ENCODE data around the gene GABRE. TPM values are rescaled to one million over a fixed set of nuclear protein-coding genes. Genes with fewer than 3 reads are reported as not detected.

The GABRE gene, protein sequence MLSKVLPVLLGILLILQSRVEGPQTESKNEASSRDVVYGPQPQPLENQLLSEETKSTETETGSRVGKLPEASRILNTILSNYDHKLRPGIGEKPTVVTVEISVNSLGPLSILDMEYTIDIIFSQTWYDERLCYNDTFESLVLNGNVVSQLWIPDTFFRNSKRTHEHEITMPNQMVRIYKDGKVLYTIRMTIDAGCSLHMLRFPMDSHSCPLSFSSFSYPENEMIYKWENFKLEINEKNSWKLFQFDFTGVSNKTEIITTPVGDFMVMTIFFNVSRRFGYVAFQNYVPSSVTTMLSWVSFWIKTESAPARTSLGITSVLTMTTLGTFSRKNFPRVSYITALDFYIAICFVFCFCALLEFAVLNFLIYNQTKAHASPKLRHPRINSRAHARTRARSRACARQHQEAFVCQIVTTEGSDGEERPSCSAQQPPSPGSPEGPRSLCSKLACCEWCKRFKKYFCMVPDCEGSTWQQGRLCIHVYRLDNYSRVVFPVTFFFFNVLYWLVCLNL
- 10 to 100 TPM; 31.4 to 81.0 (median 73.4) TPM for total RNA-seq

DNA sequence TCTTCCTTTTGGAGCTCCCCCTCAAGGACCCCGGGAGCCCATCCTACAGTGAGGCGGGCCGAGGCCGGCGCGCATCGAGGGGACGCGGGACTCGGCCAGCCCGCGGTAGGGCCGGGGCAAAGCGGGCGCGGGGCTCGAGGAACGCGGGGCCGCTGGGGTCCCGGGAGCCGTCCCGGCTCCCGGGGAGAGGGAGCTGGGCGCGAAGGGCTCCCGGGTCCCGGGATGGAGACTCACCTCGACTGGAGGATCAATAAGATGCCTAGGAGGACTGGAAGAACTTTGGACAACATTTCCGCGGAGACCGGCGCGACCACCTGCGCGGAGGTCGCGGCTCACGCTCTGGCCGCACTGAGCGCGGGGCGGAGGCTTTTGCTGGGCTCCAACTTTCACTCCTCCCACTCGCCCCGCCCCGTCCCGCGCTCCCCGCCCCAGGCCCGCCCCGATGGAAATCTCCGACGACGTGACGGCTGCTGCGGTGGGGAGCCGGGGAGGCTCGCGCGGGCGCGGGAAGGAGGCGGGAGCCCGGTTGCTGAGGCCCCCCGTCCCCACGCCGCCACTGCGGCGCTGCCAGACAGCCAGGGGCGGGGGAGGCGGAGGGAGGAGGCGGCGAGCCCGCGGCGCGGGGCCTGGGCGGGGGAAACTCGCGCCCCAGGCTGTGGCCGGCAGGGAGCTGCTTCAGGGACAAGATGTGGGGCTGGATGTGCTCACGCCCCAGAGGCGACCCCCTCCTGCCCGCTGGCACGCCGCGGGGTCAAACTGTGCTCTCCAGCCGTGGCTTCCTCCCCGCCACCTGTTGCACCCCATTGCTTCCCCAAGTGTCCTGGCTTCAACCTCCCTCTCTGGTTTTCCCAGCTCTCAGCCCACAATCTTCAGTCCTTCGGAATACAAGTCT is at the start of gene GABRE:
TSS of gene GABRE (minus strand) at position 341 of the 892 bp plus-strand sequence. CDS start at position 290, 51 bp downstream.
- Histone ChIP-seq H3K27ac (peak within 1 kb of the TSS; percentile 73 to 86 (median 80)), H3K4me3 (peak within 1 kb of the TSS; percentile 41 to 58 (median 55)), H3K27me3 (no peaks in the 10 kb centered on the region), H3K4me1 (no peaks in the 10 kb centered on the region), H3K36me3 (no peaks in the 10 kb centered on the region), H3K9me3 (no peaks in the 10 kb centered on the region)
- TF ChIP-seq, protein P1, sequence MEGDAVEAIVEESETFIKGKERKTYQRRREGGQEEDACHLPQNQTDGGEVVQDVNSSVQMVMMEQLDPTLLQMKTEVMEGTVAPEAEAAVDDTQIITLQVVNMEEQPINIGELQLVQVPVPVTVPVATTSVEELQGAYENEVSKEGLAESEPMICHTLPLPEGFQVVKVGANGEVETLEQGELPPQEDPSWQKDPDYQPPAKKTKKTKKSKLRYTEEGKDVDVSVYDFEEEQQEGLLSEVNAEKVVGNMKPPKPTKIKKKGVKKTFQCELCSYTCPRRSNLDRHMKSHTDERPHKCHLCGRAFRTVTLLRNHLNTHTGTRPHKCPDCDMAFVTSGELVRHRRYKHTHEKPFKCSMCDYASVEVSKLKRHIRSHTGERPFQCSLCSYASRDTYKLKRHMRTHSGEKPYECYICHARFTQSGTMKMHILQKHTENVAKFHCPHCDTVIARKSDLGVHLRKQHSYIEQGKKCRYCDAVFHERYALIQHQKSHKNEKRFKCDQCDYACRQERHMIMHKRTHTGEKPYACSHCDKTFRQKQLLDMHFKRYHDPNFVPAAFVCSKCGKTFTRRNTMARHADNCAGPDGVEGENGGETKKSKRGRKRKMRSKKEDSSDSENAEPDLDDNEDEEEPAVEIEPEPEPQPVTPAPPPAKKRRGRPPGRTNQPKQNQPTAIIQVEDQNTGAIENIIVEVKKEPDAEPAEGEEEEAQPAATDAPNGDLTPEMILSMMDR (IDR thresholded peaks at IDR 0.05) = no peak
- TF ChIP-seq POLR2A (IDR thresholded peaks at IDR 0.05) (peak; percentile 70), EP300 (IDR thresholded peaks at IDR 0.05; ENCODE audit: low read depth) (no peak), POLR2AphosphoS5 (IDR thresholded peaks at IDR 0.05) (peak; percentile 74 to 91 (median 80))
- peak; percentile 73 for DNase-seq
- WGBS, 2 donors (ENCODE audit: low coverage in 1 of 2) = 64% methylated on average over 56 of the region's 90 CpGs; no CpG with 5 or more reads in 1 of the 2 donors
- in situ Hi-C loops (cut with MboI; ENCODE audit: low pct_ligation_motif_present in 1 of 4, low pct_unique_long_range_greater_than_20kb in 1 of 4, low sequenced_read_pairs in 3 of 4) (no loop called here), intact Hi-C loops (cut with DNase I; ENCODE audit: low total_unique reads) (no loop called here)

DNA sequence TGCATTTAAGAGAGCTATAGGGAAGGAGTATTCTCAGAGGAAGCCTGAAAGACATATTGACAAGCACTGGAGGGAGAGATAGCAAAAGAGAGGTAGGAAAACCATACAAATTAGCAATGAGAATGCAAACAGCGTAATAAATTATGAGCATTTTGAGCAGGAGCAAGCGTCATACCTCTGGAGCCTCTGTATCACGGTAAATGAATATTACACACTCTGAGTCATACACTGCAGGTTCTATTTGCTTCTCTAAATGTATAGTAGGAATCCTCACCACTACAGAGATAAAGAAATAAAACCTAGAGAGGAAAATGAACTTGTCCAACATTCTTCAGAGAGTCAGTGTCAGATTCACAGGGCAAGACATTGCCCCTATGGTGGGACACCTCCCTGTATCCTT is 46.4 kb upstream of the GABRE start:
- TF ChIP-seq POLR2A (IDR thresholded peaks at IDR 0.05) = no peak
- TF ChIP-seq, protein P1 (IDR thresholded peaks at IDR 0.05) = no peak
- no peak for TF ChIP-seq POLR2AphosphoS5 (IDR thresholded peaks at IDR 0.05)
- no peak for TF ChIP-seq EP300 (IDR thresholded peaks at IDR 0.05; ENCODE audit: low read depth)
- H3K27ac ChIP-seq = no peak overlapping the region
- no peaks in the 10 kb centered on the region for H3K27me3 ChIP-seq
- intact Hi-C loops (cut with DNase I; ENCODE audit: low total_unique reads) (no loop called here), in situ Hi-C loops (cut with MboI; ENCODE audit: low pct_ligation_motif_present in 1 of 4, low pct_unique_long_range_greater_than_20kb in 1 of 4, low sequenced_read_pairs in 3 of 4) (no loop called here)
- H3K9me3 ChIP-seq = no peaks in the 10 kb centered on the region
- 78% methylated on average over 3 of the region's 3 CpGs; no CpG with 5 or more reads in 1 of the 2 donors for whole genome bisulfite sequencing, 2 donors (ENCODE audit: low coverage in 1 of 2)
- no peaks in the 10 kb centered on the region for H3K4me1 ChIP-seq
- H3K36me3 ChIP-seq = no peaks in the 10 kb centered on the region
- no peak for DNase-seq
- H3K4me3 ChIP-seq = no peak overlapping the region

DNA sequence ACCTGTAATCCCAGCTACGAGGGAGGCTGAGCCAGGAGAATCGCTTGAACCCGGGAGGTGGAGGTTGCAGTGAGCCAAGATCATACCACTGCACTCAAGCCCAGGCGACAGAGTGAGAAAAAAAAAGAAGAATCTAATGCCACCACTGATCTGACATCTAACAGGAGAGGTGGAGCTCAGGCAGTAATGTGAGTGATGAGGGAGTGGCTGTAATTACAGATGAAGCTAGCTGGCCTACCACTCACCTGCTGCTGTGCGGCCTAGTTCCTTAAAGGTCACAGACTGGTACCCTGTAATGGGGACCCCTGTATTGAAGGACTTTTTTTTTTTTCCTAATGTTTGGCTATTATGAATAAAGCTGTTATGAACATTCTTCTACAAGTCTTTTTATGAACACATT is 25.3 kb upstream of the GABRE start:
- no peak for DNase-seq
- no peaks in the 10 kb centered on the region for H3K9me3 ChIP-seq

More for the DNA sequence above, 25.3 kb upstream of the GABRE start:
- in situ Hi-C loops (cut with MboI; ENCODE audit: low pct_ligation_motif_present in 1 of 4, low pct_unique_long_range_greater_than_20kb in 1 of 4, low sequenced_read_pairs in 3 of 4) (no loop called here), intact Hi-C loops (cut with DNase I; ENCODE audit: low total_unique reads) (no loop called here)
- Histone ChIP-seq H3K36me3 (no peaks in the 10 kb centered on the region), H3K27me3 (no peaks in the 10 kb centered on the region), H3K4me1 (no peaks in the 10 kb centered on the region), H3K27ac (no peak overlapping the region), H3K4me3 (no peak overlapping the region)
- TF ChIP-seq, protein P1 (IDR thresholded peaks at IDR 0.05) = no peak
- no peak for TF ChIP-seq EP300 (IDR thresholded peaks at IDR 0.05; ENCODE audit: low read depth)
- TF ChIP-seq POLR2AphosphoS5 (IDR thresholded peaks at IDR 0.05) = no peak
- TF ChIP-seq POLR2A (IDR thresholded peaks at IDR 0.05) = no peak
- WGBS, 2 donors (ENCODE audit: low coverage in 1 of 2) = 64% methylated on average over 5 of the region's 5 CpGs; no CpG with 5 or more reads in 1 of the 2 donors

Measured in transverse colon (tissue), 4 donors.